ENCODE measurements around the gene PLCB4. TPM values are rescaled to one million over a fixed set of nuclear protein-coding genes. Genes with fewer than 3 reads are reported as not detected.

The PLCB4 gene
- total RNA-seq, 1 donor from 2014 or later, result 10.5 TPM

DNA sequence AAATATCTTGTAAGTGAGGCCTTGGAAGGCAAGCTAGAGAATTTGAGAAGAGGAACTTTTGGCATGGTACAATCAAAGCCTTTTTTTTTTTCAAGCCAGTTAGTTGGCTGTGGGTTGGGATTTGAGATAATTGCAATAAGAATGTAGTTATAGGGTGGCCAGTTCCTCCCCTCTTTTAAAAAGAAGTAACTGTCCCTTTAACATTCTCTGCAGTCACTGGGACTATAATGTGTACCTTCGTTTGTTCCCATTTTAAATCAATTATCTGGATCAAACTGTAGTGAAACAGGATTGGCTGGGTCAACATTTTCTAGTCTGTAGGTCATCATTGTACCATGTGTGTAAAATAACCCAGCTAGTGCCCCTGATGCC, 233.2 kb downstream of the PLCB4 start:
- Mint-ChIP-seq H3K27me3 (ENCODE audit: unreplicated experiment) (no peaks in the 10 kb centered on the region), H3K4me1 (ENCODE audit: unreplicated experiment) (peaks cover 10% of the 10 kb centered on the region)

DNA sequence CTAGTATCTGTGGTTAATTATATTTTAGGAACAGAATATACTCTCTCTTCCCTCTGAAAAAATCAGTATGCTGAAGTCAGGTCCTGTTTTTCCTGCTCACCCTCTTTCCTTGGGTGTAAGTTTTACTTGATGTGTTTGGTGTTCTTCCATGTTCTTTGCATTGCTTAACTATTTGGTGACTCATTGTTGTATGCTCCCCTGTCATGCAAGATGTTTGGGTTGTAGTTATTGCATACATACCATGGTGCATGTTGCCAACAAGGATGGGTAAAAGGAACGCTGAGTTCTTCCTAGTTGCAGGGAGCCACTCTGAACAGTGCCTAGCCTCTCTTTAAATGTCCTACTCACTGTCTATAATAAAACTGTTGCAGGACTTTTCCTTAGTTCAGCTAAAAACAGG, 237.6 kb downstream of the PLCB4 start:
- Mint-ChIP-seq H3K36me3 (ENCODE audit: low read depth, unreplicated experiment) (no peaks in the 10 kb centered on the region), H3K27ac (ENCODE audit: unreplicated experiment) (no peak overlapping the region), H3K9me3 (ENCODE audit: unreplicated experiment) (no peaks in the 10 kb centered on the region), H3K4me1 (ENCODE audit: unreplicated experiment) (peaks cover 4% of the 10 kb centered on the region), H3K4me3 (ENCODE audit: unreplicated experiment) (no peak overlapping the region), H3K27me3 (ENCODE audit: unreplicated experiment) (no peaks in the 10 kb centered on the region)
- no peak for DNase-seq (ENCODE audit: low spot score)
- TF ChIP-seq, protein P1, sequence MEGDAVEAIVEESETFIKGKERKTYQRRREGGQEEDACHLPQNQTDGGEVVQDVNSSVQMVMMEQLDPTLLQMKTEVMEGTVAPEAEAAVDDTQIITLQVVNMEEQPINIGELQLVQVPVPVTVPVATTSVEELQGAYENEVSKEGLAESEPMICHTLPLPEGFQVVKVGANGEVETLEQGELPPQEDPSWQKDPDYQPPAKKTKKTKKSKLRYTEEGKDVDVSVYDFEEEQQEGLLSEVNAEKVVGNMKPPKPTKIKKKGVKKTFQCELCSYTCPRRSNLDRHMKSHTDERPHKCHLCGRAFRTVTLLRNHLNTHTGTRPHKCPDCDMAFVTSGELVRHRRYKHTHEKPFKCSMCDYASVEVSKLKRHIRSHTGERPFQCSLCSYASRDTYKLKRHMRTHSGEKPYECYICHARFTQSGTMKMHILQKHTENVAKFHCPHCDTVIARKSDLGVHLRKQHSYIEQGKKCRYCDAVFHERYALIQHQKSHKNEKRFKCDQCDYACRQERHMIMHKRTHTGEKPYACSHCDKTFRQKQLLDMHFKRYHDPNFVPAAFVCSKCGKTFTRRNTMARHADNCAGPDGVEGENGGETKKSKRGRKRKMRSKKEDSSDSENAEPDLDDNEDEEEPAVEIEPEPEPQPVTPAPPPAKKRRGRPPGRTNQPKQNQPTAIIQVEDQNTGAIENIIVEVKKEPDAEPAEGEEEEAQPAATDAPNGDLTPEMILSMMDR (IDR thresholded peaks at IDR 0.05; ENCODE audit: unreplicated experiment), result no peak

More for the DNA sequence above, 233.2 kb downstream of the PLCB4 start:
- DNase-seq (ENCODE audit: low spot score), result no peak
- Mint-ChIP-seq H3K27ac (ENCODE audit: unreplicated experiment) (no peak overlapping the region), H3K36me3 (ENCODE audit: low read depth, unreplicated experiment) (no peaks in the 10 kb centered on the region), H3K9me3 (ENCODE audit: unreplicated experiment) (no peaks in the 10 kb centered on the region), H3K4me3 (ENCODE audit: unreplicated experiment) (no peak overlapping the region)
- TF ChIP-seq, protein P1 (IDR thresholded peaks at IDR 0.05; ENCODE audit: unreplicated experiment), result no peak

DNA sequence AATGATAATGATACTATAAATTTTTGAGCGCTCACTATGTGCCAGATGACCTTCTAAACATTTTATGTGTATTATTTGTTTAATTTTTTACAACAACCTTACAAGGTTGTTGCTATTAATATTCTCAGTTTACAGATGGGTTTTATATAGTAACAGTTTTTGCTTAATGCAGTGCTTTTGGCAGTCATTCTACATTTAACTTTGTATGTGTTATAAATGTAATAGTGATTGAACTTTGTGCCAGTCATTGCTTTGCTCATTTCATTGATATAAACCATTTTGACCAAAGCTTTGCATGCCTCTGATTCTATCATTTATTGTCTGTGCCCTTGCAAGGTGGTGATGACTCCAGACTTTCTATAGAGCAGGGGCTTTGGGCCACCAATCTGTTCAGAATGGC, 239.2 kb downstream of the PLCB4 start:
- TF ChIP-seq, protein P1 (IDR thresholded peaks at IDR 0.05; ENCODE audit: unreplicated experiment), result no peak
- Mint-ChIP-seq H3K4me1 (ENCODE audit: unreplicated experiment) (no peaks in the 10 kb centered on the region), H3K36me3 (ENCODE audit: low read depth, unreplicated experiment) (no peaks in the 10 kb centered on the region), H3K4me3 (ENCODE audit: unreplicated experiment) (no peak overlapping the region), H3K27ac (ENCODE audit: unreplicated experiment) (no peak overlapping the region), H3K27me3 (ENCODE audit: unreplicated experiment) (no peaks in the 10 kb centered on the region), H3K9me3 (ENCODE audit: unreplicated experiment) (no peaks in the 10 kb centered on the region)
- DNase-seq (ENCODE audit: low spot score), result no peak

DNA sequence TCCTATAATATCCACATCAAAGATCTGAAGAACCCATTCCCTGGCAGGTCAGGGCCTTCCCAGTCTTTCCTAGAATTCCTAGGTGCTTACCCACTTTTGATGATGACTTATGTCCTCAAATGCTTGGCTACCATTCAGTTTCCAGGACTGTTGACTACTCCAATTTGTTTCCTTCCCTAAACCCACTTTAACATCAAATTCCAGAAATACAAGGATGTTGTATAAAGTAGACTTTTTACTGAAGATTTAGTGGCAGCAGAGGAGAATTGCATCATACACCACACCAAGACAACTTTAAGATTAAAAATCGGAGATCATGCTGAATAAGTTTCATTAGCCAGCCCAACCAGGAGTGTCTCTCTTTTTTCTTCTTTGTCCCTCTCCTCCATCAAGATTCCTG, 242.2 kb downstream of the PLCB4 start:
- TF ChIP-seq, protein P1 (IDR thresholded peaks at IDR 0.05; ENCODE audit: unreplicated experiment), result no peak
- no peak overlapping the region for H3K27ac Mint-ChIP-seq (ENCODE audit: unreplicated experiment)
- no peak for DNase-seq (ENCODE audit: low spot score)
- H3K4me3 Mint-ChIP-seq (ENCODE audit: unreplicated experiment), result no peak overlapping the region
- H3K4me1 Mint-ChIP-seq (ENCODE audit: unreplicated experiment), result no peaks in the 10 kb centered on the region
- peaks cover 3% of the 10 kb centered on the region for H3K27me3 Mint-ChIP-seq (ENCODE audit: unreplicated experiment)
- no peaks in the 10 kb centered on the region for H3K9me3 Mint-ChIP-seq (ENCODE audit: unreplicated experiment)
- H3K36me3 Mint-ChIP-seq (ENCODE audit: low read depth, unreplicated experiment), result no peaks in the 10 kb centered on the region

DNA sequence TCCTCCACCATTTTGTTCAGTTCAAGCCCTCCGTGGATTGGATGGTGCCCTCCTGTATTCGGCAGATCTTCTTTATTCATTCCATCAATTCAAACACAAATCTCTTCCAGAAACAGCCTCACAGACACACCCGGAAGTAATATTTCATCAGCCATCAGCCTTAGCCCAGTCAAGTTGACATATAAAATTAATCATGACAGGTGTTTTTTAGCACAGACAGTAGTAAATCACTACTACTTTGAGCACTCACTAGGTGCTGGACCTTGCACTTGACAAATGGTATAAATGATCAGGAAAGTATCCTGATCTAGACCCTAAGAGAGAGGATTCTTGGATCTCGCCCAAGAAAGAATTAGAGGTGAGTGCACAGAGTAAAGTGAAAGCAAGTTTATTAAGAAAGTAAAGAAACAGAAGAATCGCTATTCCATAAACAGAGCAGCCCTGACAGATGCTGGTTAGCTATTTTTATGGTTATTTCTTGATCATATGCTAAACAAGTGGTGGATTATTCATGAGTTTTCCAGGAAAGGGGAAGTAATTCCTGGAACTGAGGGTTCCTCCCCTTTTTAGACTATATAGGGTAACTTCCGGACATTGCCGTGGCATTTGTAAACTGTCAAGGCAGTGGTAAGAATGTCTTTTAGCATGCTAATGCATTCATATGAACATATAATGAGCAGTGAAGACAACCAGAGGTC, 250.9 kb downstream of the PLCB4 start:
- TF ChIP-seq, protein P1 (IDR thresholded peaks at IDR 0.05; ENCODE audit: unreplicated experiment), result no peak
- peaks cover 5% of the 10 kb centered on the region for H3K27me3 Mint-ChIP-seq (ENCODE audit: unreplicated experiment)
- peaks cover 6% of the 10 kb centered on the region for H3K4me1 Mint-ChIP-seq (ENCODE audit: unreplicated experiment)
- no peaks in the 10 kb centered on the region for H3K36me3 Mint-ChIP-seq (ENCODE audit: low read depth, unreplicated experiment)
- no peaks in the 10 kb centered on the region for H3K9me3 Mint-ChIP-seq (ENCODE audit: unreplicated experiment)
- H3K4me3 Mint-ChIP-seq (ENCODE audit: unreplicated experiment), result no peak overlapping the region
- H3K27ac Mint-ChIP-seq (ENCODE audit: unreplicated experiment), result no peak overlapping the region
- DNase-seq (ENCODE audit: low spot score), result no peak

Data from endothelial cell (in vitro differentiated cells).